Transverse colon (tissue), 4 donors: ENCODE measurements around the gene ATP9B. TPM values are rescaled to one million over a fixed set of nuclear protein-coding genes. Genes with fewer than 3 reads are reported as not detected.

ENCODE experiments used
- DNase-seq: peaks from one replicate; pipeline ENCODE4 v3.0.0-alpha.2; 2019
- H3K27ac ChIP-seq, 4 donors: fragments of 200-600 bp; sonication (generic); 2 replicates each; pipeline ENCODE4 v1.5.1; 2016 to 2018; ENCODE audit warnings: inconsistent platforms in 4 of 4
- H3K27me3 ChIP-seq: fragments of 200-600 bp; sonication (generic); 2 replicates; pipeline ENCODE4 v1.5.1; 2017; ENCODE audit warnings: inconsistent platforms
- H3K36me3 ChIP-seq, 4 donors: fragments of 200-600 bp; sonication (generic); 2 replicates each; pipeline ENCODE4 v1.5.1; 2017 to 2019; ENCODE audit warnings: inconsistent platforms in 4 of 4
- H3K4me1 ChIP-seq, 4 donors: fragments of 200-600 bp; sonication (generic); 2 replicates each; pipeline ENCODE4 v1.5.1; 2017 to 2020; ENCODE audit warnings: inconsistent platforms in 4 of 4
- H3K4me3 ChIP-seq, 4 donors: fragments of 200-600 bp; sonication (generic); 1 replicate in 1 of 4; 2 replicates in 3 of 4; pipeline versions ENCODE4 v1.5.1 to v1.6.1; 2017 to 2019; ENCODE audit warnings: inconsistent platforms in 4 of 4
- H3K9me3 ChIP-seq, 2 donors: fragments of 200-600 bp; sonication (generic); 2 replicates each; pipeline ENCODE4 v1.5.1; 2017 to 2019; ENCODE audit warnings: inconsistent platforms in 2 of 2
- CTCF ChIP-seq, 5 experiments: fragments of 200-600 bp in 3 of 5; fragments of 450-650 bp in 2 of 5; sonication (generic) in 3 of 5; IDR thresholded peaks; 1 replicate in 2 of 5; 2 replicates in 3 of 5; pipeline ENCODE4 v1.5.1; 2016 to 2017; ENCODE audit warnings: antibody characterized with exemption in 5 of 5, inconsistent platforms in 3 of 5, mild to moderate bottlenecking in 2 of 5, moderate library complexity in 1 of 5
- EP300 ChIP-seq: sonication (generic); formaldehyde crosslinking; IDR thresholded peaks from one replicate; pipeline ENCODE4 v1.6.1; 2017; ENCODE audit warnings: antibody characterized with exemption, low read depth
- POLR2A ChIP-seq: fragments of 450-650 bp; IDR thresholded peaks from one replicate; pipeline ENCODE4 v1.6.1; 2016; ENCODE audit warnings: antibody characterized with exemption, mild to moderate bottlenecking, moderate library complexity
- POLR2AphosphoS5 ChIP-seq, 3 donors: sonication (generic); formaldehyde crosslinking; IDR thresholded peaks; one replicate each; pipeline ENCODE4 v1.6.1; 2016; ENCODE audit warnings: antibody characterized with exemption in 3 of 3
- WGBS, 2 donors: methylation state at CpG; one replicate each; pipeline ENCODE4 v1.1.5; 2018; ENCODE audit warnings: low coverage in 1 of 2; 5-methylcytosine and 5-hydroxymethylcytosine counted together
- in situ Hi-C, 4 donors: fragments of 200-750 bp; cut with MboI; loops; one replicate each; pipeline versions ENCODE4 v1.15.0 to v1.15.1; 2017; ENCODE audit warnings: low sequenced_read_pairs in 3 of 4, low pct_ligation_motif_present in 1 of 4, low pct_unique_long_range_greater_than_20kb in 1 of 4
- intact Hi-C: fragments of 100-400 bp; cut with DNase I; formaldehyde crosslinking; loops from one replicate; pipeline ENCODE4 v1.15.1; 2023; ENCODE audit warnings: low total_unique reads
- total RNA-seq, 4 donors: library from RNA; depleted of rRNA; stranded (reverse); fragments of >200 nt; gene quantifications; one replicate each; pipeline ENCODE4 v1.1.0, GENCODE V29; 2016

Gene ATP9B
- total RNA-seq, 4 donors from 2014 or later, result 36.3 to 70.3 (median 41.6) TPM

- in situ Hi-C loops, result no loop called here
- no peaks in the 10 kb centered on the region for H3K36me3 ChIP-seq
- no peak for DNase-seq
- H3K4me3 ChIP-seq, result no peak overlapping the region
- 74 to 80% methylated on average over 4 to 5 of the region's 5 CpGs for WGBS, 2 donors
- no peaks in the 10 kb centered on the region for H3K27me3 ChIP-seq
- H3K4me1 ChIP-seq, result peaks cover 0 to 4% (median 0%) of the 10 kb centered on the region in 4 donors
- no peak overlapping the region for H3K27ac ChIP-seq
- TF ChIP-seq POLR2A, result no peak
- TF ChIP-seq POLR2AphosphoS5 (IDR thresholded peaks at IDR 0.05), result no peak
- TF ChIP-seq CTCF (IDR thresholded peaks at IDR 0.05), result no peak
- TF ChIP-seq EP300, result no peak
- intact Hi-C loops, result no loop called here
- H3K9me3 ChIP-seq, result no peaks in the 10 kb centered on the region
Measured at GRCh38 chr18:79064228-79064627, 5.0 kb upstream of the ATP9B start.

GRCh38 chr18:79065802-79066201 is 3.4 kb upstream of the ATP9B start:
- TF ChIP-seq CTCF (IDR thresholded peaks at IDR 0.05) (no peak), POLR2A (no peak), EP300 (no peak)
- no peaks in the 10 kb centered on the region for H3K27me3 ChIP-seq
- H3K27ac ChIP-seq, result no peak overlapping the region
- no peaks in the 10 kb centered on the region for H3K9me3 ChIP-seq
- H3K4me3 ChIP-seq, result no peak overlapping the region
- 91 to 100% methylated on average over 2 of the region's 2 CpGs for WGBS, 2 donors
- intact Hi-C loops, result no loop called here
- in situ Hi-C loops, result no loop called here
- H3K4me1 ChIP-seq, result peaks cover 3 to 13% (median 9%) of the 10 kb centered on the region in 4 donors
- no peak for DNase-seq
- no peaks in the 10 kb centered on the region for H3K36me3 ChIP-seq

- H3K36me3 ChIP-seq, result no peaks in the 10 kb centered on the region
- peak overlapping the region in 1 of 4 donors; percentile 96 for H3K27ac ChIP-seq
- TF ChIP-seq CTCF (IDR thresholded peaks at IDR 0.05) (no peak), POLR2AphosphoS5 (IDR thresholded peaks at IDR 0.05) (no peak), POLR2A (no peak), EP300 (no peak)
- no peak overlapping the region for H3K4me3 ChIP-seq
- no peaks in the 10 kb centered on the region for H3K9me3 ChIP-seq
- 84 to 89% methylated on average over 4 of the region's 4 CpGs for WGBS, 2 donors
- in situ Hi-C loops (no loop called here), intact Hi-C loops (no loop called here)
- peaks cover 3 to 21% (median 12%) of the 10 kb centered on the region in 4 donors for H3K4me1 ChIP-seq
- no peak for DNase-seq
- no peaks in the 10 kb centered on the region for H3K27me3 ChIP-seq
Measured at GRCh38 chr18:79067611-79068010, 1.6 kb upstream of the ATP9B start.

- peak overlapping the region; percentile 90 to 99 (median 96) for H3K27ac ChIP-seq
- DNase-seq, result no peak
- no peaks in the 10 kb centered on the region for H3K9me3 ChIP-seq
- no peak for TF ChIP-seq EP300
- no peak for TF ChIP-seq POLR2A
- in situ Hi-C loops, result no loop called here
- intact Hi-C loops, result no loop called here
- 45 to 57% methylated on average over 22 to 45 of the region's 49 CpGs for WGBS, 2 donors
- no peaks in the 10 kb centered on the region for H3K36me3 ChIP-seq
- peaks cover 3 to 21% (median 12%) of the 10 kb centered on the region in 4 donors for H3K4me1 ChIP-seq
- H3K4me3 ChIP-seq, result peak overlapping the region; percentile 37 to 100 (median 89)
- no peaks in the 10 kb centered on the region for H3K27me3 ChIP-seq
Measured at GRCh38 chr18:79068341-79068936, 755 bp upstream of the ATP9B start.
